ENCODE results near the gene MCEMP1. TPM values are rescaled to one million over a fixed set of nuclear protein-coding genes. Genes with fewer than 3 reads are reported as not detected.

Gene MCEMP1
- total RNA-seq, 1 experiment from 2014 or later = 0.44 TPM

- DNase-seq (ENCODE audit: unreplicated experiment) = no peak
- TF ChIP-seq, protein P1, sequence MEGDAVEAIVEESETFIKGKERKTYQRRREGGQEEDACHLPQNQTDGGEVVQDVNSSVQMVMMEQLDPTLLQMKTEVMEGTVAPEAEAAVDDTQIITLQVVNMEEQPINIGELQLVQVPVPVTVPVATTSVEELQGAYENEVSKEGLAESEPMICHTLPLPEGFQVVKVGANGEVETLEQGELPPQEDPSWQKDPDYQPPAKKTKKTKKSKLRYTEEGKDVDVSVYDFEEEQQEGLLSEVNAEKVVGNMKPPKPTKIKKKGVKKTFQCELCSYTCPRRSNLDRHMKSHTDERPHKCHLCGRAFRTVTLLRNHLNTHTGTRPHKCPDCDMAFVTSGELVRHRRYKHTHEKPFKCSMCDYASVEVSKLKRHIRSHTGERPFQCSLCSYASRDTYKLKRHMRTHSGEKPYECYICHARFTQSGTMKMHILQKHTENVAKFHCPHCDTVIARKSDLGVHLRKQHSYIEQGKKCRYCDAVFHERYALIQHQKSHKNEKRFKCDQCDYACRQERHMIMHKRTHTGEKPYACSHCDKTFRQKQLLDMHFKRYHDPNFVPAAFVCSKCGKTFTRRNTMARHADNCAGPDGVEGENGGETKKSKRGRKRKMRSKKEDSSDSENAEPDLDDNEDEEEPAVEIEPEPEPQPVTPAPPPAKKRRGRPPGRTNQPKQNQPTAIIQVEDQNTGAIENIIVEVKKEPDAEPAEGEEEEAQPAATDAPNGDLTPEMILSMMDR (IDR thresholded peaks at IDR 0.05; ENCODE audit: unreplicated experiment) = no peak
- no TSS peak for BruUV-seq (replicated peaks)
- Mint-ChIP-seq H3K4me1 (ENCODE audit: insufficient read depth, unreplicated experiment) (no peaks in the 10 kb centered on the region), H3K36me3 (ENCODE audit: insufficient read depth, unreplicated experiment) (no peaks in the 10 kb centered on the region), H3K27ac (ENCODE audit: low read depth, unreplicated experiment) (no peak overlapping the region), H3K9me3 (ENCODE audit: unreplicated experiment) (no peaks in the 10 kb centered on the region), H3K27me3 (ENCODE audit: insufficient read depth, unreplicated experiment) (peaks cover 38% of the 10 kb centered on the region), H3K4me3 (ENCODE audit: unreplicated experiment) (no peak overlapping the region)
- ChIA-PET POLR2A (no interaction called here), CTCF (interaction anchor here (0.6 to 0.7 kb wide), 2 partner anchors 25 to 339 kb away, joined by 3 read pairs; partner anchors contain the start of gene TRAPPC5)
- intact Hi-C loops (cut with micrococcal nuclease) = no loop called here
These were observed 28.7 kb downstream of the MCEMP1 start for GRCh38 chr19:7705387-7706187.

DNA sequence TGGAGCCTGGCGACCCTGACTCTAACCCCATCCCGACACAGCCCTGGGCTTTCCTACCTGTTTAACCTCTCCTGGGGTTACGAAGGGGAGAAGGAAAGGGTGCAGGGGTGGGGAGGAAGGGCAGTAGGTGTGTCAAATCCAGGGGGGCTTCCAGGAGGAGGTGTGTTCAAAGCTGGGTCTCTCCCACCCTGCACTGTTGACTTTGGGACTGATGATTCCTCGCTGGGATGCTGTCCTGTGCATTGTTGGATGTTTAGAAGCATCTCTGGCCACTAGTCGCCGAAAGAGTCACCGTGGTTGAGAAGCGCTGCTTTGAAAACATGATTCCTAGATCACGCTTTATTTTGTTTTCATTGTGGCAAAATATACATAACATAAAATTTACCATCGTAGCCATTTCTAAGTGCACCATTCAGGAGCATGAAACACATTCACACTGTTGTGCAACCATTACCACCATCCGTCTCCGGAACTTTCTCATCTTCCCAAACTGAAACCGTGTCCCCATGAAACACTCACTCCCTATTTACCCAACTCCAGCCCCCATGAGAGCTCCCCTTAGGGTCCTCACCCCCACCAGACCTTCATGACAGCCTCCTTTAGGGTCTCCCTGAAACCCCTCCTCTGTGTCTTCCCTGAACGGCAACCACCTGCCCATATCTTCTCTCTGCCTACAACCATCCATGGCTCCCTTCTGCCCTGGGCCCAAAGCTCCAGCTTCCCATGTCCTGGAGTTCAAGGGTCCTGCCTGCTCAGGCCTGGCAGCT lies 29.5 kb downstream of the MCEMP1 start:
- TF ChIP-seq, protein P1 (IDR thresholded peaks at IDR 0.05; ENCODE audit: unreplicated experiment) = no peak
- CTCF ChIA-PET = interaction anchor here (0.6 to 0.7 kb wide), 3 partner anchors 25 to 340 kb away, joined by 3 read pairs; partner anchors contain the start of gene TRAPPC5
- no peaks in the 10 kb centered on the region for H3K4me1 Mint-ChIP-seq (ENCODE audit: insufficient read depth, unreplicated experiment)
- BruUV-seq (replicated peaks) = no TSS peak
- DNase-seq (ENCODE audit: unreplicated experiment) = no peak
- H3K9me3 Mint-ChIP-seq (ENCODE audit: unreplicated experiment) = no peaks in the 10 kb centered on the region
- H3K27me3 Mint-ChIP-seq (ENCODE audit: insufficient read depth, unreplicated experiment) = peaks cover 38% of the 10 kb centered on the region
- no peak overlapping the region for H3K27ac Mint-ChIP-seq (ENCODE audit: low read depth, unreplicated experiment)
- POLR2A ChIA-PET = interaction anchor here (0.5 kb wide), 1 partner anchor 75 kb away, joined by 3 read pairs; no protein-coding TSS in a partner anchor
- no peak overlapping the region for H3K4me3 Mint-ChIP-seq (ENCODE audit: unreplicated experiment)
- intact Hi-C loops (cut with micrococcal nuclease) = no loop called here
- no peaks in the 10 kb centered on the region for H3K36me3 Mint-ChIP-seq (ENCODE audit: insufficient read depth, unreplicated experiment)

DNA sequence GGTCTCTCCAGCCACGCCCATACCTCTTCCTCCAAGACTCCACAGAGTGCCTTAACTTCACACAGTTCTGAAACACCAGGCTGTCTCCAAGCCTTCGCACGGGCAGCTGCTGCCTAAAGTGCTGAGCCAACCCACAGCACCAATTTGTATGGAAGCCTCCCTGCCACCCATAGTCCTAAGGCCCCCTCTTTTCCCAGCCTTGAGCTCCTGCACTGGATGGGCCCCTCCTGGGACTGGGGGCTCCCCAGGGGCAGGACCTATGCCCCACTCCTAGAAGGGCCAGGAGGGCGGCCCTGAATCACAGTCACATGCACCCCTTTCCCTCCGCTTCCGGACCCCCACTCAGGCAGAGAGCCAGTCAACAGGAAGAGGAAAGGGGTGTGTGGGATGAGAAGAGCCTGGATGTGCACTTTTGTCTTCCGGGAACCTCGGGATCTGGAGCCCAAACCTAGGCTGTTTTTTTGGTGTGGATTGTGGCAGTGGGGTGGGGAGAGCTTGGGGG lies 30.1 kb downstream of the MCEMP1 start:
- Mint-ChIP-seq H3K4me3 (ENCODE audit: unreplicated experiment) (no peak overlapping the region), H3K27me3 (ENCODE audit: insufficient read depth, unreplicated experiment) (peaks cover 38% of the 10 kb centered on the region), H3K9me3 (ENCODE audit: unreplicated experiment) (no peaks in the 10 kb centered on the region), H3K4me1 (ENCODE audit: insufficient read depth, unreplicated experiment) (no peaks in the 10 kb centered on the region), H3K27ac (ENCODE audit: low read depth, unreplicated experiment) (no peak overlapping the region), H3K36me3 (ENCODE audit: insufficient read depth, unreplicated experiment) (no peaks in the 10 kb centered on the region)
- intact Hi-C loops (cut with micrococcal nuclease) = no loop called here
- no peak for DNase-seq (ENCODE audit: unreplicated experiment)
- no TSS peak for BruUV-seq (replicated peaks)
- TF ChIP-seq, protein P1 (IDR thresholded peaks at IDR 0.05; ENCODE audit: unreplicated experiment) = no peak
- CTCF ChIA-PET = interaction anchor here (0.7 kb wide), 1 partner anchor 24 kb away, joined by 3 read pairs; no protein-coding TSS in a partner anchor
- POLR2A ChIA-PET = interaction anchor here (0.5 kb wide), 1 partner anchor 74 kb away, joined by 3 read pairs; no protein-coding TSS in a partner anchor

DNA sequence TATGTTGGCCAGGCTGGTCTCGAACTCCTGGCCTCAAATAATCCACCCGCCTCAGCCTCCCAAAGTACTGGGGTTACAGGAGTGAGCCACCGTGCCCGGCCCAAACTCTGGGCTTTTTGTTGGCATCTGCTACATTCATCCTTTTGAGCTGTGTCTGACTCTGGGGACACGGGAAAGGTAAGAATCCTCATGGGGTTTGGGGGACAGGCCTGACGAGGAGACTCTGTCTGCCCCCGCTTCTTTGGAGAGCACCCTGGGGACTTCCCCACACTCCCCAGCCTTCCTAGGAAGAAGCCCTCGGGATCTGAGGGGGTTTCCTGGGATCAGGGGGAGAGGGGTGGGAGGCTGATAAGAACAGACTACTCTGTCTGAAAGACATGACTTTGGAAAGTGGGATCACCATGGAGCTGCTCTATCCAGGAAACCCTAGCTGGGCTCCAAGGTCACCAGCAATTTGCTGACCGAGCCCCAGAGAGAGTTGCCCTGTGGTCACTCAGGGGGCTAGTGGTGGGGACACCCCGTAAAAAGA lies 33.1 kb downstream of the MCEMP1 start:
- intact Hi-C loops (cut with micrococcal nuclease) = no loop called here
- no peak for DNase-seq (ENCODE audit: unreplicated experiment)
- TF ChIP-seq, protein P1 (IDR thresholded peaks at IDR 0.05; ENCODE audit: unreplicated experiment) = no peak
- no TSS peak for BruUV-seq (replicated peaks)
- Mint-ChIP-seq H3K27ac (ENCODE audit: low read depth, unreplicated experiment) (no peak overlapping the region), H3K4me1 (ENCODE audit: insufficient read depth, unreplicated experiment) (no peaks in the 10 kb centered on the region), H3K36me3 (ENCODE audit: insufficient read depth, unreplicated experiment) (no peaks in the 10 kb centered on the region), H3K27me3 (ENCODE audit: insufficient read depth, unreplicated experiment) (peaks cover 16% of the 10 kb centered on the region), H3K4me3 (ENCODE audit: unreplicated experiment) (no peak overlapping the region), H3K9me3 (ENCODE audit: unreplicated experiment) (no peaks in the 10 kb centered on the region)
- CTCF ChIA-PET = no interaction called here
- POLR2A ChIA-PET = no interaction called here

Measured in MCF 10A (cell line).